Measurements from ENCODE around the gene RBM17. TPM values are rescaled to one million over a fixed set of nuclear protein-coding genes. Genes with fewer than 3 reads are reported as not detected.

The RBM17 gene
- total and polyA plus RNA-seq, 2 of the 4 experiments (the other 2 are of a cell fraction), result 24.6 to 56.7 TPM

- no peak overlapping the region for H2AFZ ChIP-seq (replicated peaks; ENCODE audit: low read length, poor library complexity)
- no peak overlapping the region for H2BK120ac ChIP-seq (ENCODE audit: low read depth, low read length)
- no peak overlapping the region for H2AK9ac ChIP-seq (replicated peaks; ENCODE audit: low read depth, low read length, poor library complexity)
- no peak overlapping the region for H2BK20ac ChIP-seq (ENCODE audit: low read depth, low read length)
- H3K4ac ChIP-seq (ENCODE audit: low read depth, low read length), result no peak overlapping the region
- no peak for ATAC-seq (ENCODE audit: low read depth)
- no CpG with 5 or more reads among the region's 5 CpGs for WGBS, 2 experiments (ENCODE audit: extremely low coverage in 2 of 2, insufficient read length in 1 of 2)
- no peak overlapping the region for H3K4me3 ChIP-seq (ENCODE audit: insufficient read depth, low read depth, low read length)
- H3K23ac ChIP-seq (ENCODE audit: low read depth, low read length), result no peak overlapping the region
- no peak overlapping the region for H2BK15ac ChIP-seq (ENCODE audit: low read depth, low read length)
- no peaks in the 10 kb centered on the region for H3K9me1 ChIP-seq (ENCODE audit: insufficient read depth, low read length)
- no peaks in the 10 kb centered on the region for H4K20me1 ChIP-seq (ENCODE audit: insufficient read depth, low read length)
- H4K5ac ChIP-seq (ENCODE audit: low read depth, low read length), result no peak overlapping the region
- H3K27ac ChIP-seq (ENCODE audit: insufficient read depth, low read length), result no peak overlapping the region
- no peak overlapping the region for H3K4me2 ChIP-seq (ENCODE audit: low read depth, low read length)
- H3K9me3 ChIP-seq (ENCODE audit: control insufficient read depth, insufficient read depth, low read length), result no peaks in the 10 kb centered on the region
- no peak overlapping the region for H4K91ac ChIP-seq (ENCODE audit: insufficient read depth, low read depth, low read length)
- no peak overlapping the region for H2BK5ac ChIP-seq (ENCODE audit: low read depth, low read length, poor library complexity, severe bottlenecking)
- ChIA-PET POLR2A (ENCODE audit: unreplicated experiment) (no interaction called here), CTCF (no interaction called here)
- dilution Hi-C loops (cut with HindIII; ENCODE audit: low sequenced_read_pairs, unreplicated experiment), result no loop called here
- no peak overlapping the region for H4K8ac ChIP-seq (ENCODE audit: low read depth in 2 of 2, low read length in 2 of 2)
- no peak for DNase-seq
- H2AK5ac ChIP-seq (ENCODE audit: low read depth, low read length), result no peak overlapping the region
- peaks cover 3% of the 10 kb centered on the region; the same call in 1 of the 2 replicates for H3K4me1 ChIP-seq (ENCODE audit: control insufficient read depth, insufficient read depth, low read length)
- no peak overlapping the region for H3K14ac ChIP-seq (replicated peaks; ENCODE audit: low read depth, low read length)
- intact Hi-C loops (cut with micrococcal nuclease), result no loop called here
- H3K27me3 ChIP-seq (ENCODE audit: control insufficient read depth, insufficient read depth, low read length), result peaks cover 18% of the 10 kb centered on the region
- no peak overlapping the region for H3K9ac ChIP-seq (ENCODE audit: low read depth, low read length)
- no peak for TF ChIP-seq USF2 (IDR thresholded peaks at IDR 0.05; ENCODE audit: low read depth, low read length)
- no peak for TF ChIP-seq POLR2A (IDR thresholded peaks at IDR 0.05; ENCODE audit: low read depth, low read length)
- no TSS peak for BruUV-seq (replicated peaks)
- H3K36me3 ChIP-seq (ENCODE audit: control insufficient read depth, insufficient read depth, low read length), result no peaks in the 10 kb centered on the region
- H3K56ac ChIP-seq (ENCODE audit: extremely low read depth, insufficient read depth, low read length), result no peak overlapping the region
- H3K18ac ChIP-seq (ENCODE audit: low read depth, low read length), result no peak overlapping the region
- H3K79me1 ChIP-seq (ENCODE audit: low read depth in 1 of 2, low read length in 2 of 2), result no peaks in the 10 kb centered on the region
- in situ Hi-C loops (cut with MboI; ENCODE audit: low sequenced_read_pairs), result no loop called here
Observed at GRCh38 chr10:6054884-6055283, 34.0 kb upstream of the RBM17 start.

Measured in IMR-90 (cell line).